D341Med (cell line): ENCODE data around the gene SYTL5.
"Not testable (repeated sequence)": the region's sequence is repeated elsewhere in the genome, so short reads cannot be mapped to it uniquely, and the experiment has no call there.

Experiments
- DNase-seq: peaks from one replicate; pipeline ENCODE4 v3.0.0; 2012; ENCODE audit warnings: low spot score

SYTL5 gene

GRCh38 chrX:38006291-38006690, at the start of gene SYTL5:
SYTL5 (plus strand) TSS chrX:38006553; CDS start chrX:38033890, 27,337 bp downstream.
- no peak for DNase-seq

DNA sequence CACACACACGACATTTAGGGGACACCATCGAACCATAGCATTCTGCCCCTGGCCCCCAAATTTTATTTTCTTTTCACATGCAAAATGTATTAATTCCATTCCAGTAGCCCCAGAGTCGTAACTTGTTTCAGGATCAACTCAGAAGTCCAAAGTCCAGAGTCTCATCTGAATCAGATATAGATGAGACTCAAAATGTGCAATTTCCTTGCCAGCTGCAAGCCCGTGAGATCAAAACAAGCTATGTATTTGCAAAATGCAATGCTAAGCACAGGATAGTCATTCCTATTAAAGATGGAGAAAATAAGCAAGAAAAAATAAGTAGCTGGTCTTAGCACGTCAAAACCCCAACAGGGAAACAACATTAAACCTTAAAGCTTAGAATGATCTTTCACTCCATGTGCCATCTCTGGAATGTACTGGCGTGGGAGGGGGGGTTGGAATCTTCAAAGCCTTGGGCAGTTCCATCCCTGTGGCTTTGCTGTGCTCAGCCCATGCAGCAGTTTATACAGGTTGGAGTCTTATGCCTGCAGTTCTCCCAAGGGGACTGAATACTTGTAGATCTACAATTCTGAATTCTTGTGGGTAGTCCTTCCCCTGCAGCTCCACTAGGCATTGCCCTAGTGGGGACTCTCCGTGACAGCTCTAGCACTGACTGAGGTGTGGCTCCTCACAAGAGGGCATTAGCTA, 47.7 kb upstream of the SYTL5 start:
- no peak for DNase-seq

DNA sequence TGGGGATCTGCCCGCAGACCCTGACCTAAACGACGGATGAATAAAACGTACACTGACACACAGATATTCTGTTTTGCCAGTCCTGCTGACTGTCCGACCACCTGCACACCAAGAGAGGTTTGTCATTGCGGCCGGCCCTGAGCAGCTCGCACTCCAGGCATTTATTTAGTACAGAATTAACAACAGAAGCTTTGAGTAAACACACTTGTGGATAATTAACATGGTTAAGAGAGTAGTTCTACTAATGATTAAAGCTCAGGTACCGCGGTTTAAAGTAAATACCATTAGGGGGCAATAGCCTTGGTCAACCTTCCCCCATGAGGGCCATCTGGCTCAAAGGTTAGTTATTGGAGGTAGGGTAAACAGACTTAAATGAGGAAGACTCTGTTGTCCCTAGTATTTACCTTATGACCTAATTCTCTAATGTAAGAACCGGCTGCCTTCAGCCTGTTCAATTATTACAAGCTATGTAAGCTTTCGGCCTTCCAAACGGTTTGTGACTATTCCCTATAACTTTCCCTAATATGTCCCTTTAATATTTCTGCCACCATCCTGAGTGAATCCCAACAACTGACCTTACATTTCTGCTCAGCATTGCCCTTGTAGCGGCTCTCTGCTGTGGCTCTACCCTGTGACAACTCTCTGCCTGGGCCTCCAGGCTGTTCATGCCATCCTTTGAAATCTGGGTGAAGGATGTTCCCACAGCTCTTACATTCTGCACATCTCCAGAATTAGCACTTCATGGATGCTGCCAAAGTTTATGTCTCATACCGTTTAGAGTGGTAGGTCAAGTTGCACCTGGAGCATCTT, 46.9 kb upstream of the SYTL5 start:
- no peak for DNase-seq

DNA sequence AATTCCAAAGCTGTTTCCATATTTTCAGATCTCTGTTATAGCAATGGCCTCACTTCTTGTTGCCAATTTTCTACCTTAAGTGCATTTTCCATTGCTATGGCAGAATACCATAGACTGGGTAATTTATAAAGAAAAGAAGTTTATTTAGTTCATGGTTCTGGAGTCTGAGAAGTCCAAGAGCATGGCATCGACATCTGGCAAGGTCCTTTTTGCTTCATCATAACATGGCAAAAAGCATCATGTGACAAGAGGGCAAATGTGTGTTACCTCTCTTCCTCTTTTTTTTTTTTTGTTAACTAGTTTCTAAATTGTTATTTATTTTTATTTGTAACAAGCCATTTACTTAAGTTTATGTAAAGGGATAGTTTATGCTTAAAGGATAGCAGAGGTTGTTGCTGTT, 45.2 kb upstream of the SYTL5 start:
- no peak for DNase-seq

DNA sequence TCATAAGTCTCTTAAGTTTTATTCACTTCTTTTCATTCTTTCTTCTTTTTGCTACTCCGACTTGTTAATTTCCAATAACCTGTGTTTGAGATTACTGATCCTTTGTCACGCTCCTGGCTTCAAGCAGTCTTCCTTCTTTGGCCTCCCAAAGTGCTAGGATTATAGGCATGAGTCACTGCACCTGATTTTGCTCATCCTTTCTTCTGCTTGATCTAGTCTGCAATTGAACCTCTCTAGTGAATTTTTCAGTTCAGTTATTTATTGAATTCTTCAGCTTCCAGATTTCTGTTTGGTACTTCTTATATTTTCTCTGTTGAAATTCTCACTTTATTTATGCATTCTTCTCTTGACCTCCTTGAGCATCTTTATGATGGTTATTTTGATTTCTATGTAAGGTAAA, 38.6 kb upstream of the SYTL5 start:
- no peak for DNase-seq

DNA sequence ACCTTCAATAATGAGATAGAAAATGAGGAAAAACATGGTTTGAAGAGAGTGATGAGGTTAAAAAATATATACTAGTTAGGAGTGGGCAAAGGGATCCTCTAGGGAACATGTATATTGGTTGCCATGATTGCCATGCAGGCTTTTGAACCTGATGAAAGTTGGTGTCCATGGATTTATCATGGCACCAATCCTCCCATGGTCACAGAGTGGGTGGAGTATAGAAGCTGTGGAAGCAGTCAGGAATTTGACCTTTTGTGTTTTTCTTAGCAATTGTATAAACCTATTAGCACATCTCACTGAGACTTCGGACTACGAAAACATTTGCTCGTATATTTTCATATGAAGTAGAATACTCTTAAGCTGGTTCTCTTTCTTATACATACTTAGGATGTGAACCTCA, 30.9 kb upstream of the SYTL5 start:
- no peak for DNase-seq

GRCh38 chrX:37976153-37976552, 30.2 kb upstream of the SYTL5 start:
- no peak for DNase-seq

GRCh38 chrX:37984880-37985279, 21.5 kb upstream of the SYTL5 start:
- DNase-seq = no peak

- no peak for DNase-seq
Measured at GRCh38 chrX:37986893-37987292, 19.5 kb upstream of the SYTL5 start.

DNA sequence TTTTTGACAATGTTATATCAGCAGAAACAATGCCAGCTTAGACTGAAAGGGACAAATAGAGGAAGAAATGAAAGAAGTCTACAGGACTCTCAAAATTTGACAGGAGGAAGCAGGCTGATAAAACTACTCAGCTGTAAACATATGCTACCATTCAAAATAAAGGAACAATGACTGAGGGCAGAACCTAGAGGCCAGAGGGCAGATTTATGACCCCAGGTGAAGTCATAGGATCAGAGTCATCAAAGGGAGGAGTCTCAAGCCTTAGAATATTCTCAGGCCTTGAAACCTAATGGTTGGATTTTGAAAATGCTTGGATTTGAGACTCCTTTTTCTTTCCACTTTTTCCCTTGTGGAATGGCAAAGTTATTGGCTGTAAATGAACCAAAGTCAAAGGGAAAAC, 17.0 kb upstream of the SYTL5 start:
- no peak for DNase-seq

- not testable (repeated sequence) for DNase-seq
Measured at GRCh38 chrX:37991303-37991702, 15.1 kb upstream of the SYTL5 start.

- DNase-seq = no peak
Measured at GRCh38 chrX:37993176-37993575, 13.2 kb upstream of the SYTL5 start.

- no peak for DNase-seq
Measured at GRCh38 chrX:37993837-37994619, 12.3 kb upstream of the SYTL5 start.

DNA sequence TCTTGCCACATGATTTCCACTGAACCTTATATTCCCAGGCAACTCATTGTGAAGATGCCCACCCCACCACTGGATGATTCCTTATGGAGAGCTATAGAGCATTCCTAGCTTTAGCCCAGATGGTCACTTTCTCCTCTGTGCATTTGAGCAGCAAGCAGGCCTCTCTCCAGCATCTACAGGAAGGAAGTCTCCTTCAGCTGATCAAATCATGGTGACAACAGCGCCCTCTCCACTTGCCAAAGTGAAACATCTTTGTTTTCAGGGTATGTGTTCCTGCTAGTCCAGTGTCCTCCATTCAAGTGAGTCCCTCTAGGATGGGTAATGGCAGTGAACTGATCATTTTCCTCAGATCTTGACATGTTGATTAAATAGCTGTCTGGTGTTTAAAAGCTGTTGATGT, 10.9 kb upstream of the SYTL5 start:
- no peak for DNase-seq

GRCh38 chrX:37997096-37997495, 9.3 kb upstream of the SYTL5 start:
- no peak for DNase-seq

DNA sequence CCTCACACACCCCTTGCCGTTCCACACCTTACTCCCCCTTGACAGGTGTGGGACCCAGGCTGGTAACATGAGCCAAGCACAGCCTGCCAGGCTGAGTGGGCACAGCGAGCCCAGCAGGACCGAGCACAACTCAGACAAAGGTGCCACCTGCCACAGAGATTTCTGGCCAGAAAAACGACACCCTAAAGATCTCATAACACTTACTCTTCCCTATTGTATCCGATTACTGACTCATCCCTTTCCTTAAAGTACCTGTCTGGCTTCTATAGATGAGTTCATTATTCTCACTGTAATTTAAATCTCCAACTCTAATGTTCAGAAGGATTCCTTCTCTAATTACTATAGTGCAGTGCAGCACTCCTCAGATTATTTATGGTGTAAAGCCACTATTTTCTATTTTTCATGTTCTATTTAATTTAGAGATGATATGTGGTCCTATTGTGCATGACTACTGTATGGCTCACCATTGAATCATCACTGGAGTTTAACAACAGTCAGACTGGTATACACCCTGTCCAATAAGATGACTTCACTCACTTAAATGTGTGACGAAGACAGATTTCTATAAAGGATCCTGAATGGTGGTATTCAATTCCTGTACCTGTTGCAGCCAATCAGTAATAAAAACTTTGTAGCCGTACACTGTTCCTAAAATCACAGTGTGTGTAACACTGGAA, 7.6 kb upstream of the SYTL5 start:
- DNase-seq = no peak

- DNase-seq = no peak
Measured at GRCh38 chrX:38000706-38001105, 5.6 kb upstream of the SYTL5 start.

DNA sequence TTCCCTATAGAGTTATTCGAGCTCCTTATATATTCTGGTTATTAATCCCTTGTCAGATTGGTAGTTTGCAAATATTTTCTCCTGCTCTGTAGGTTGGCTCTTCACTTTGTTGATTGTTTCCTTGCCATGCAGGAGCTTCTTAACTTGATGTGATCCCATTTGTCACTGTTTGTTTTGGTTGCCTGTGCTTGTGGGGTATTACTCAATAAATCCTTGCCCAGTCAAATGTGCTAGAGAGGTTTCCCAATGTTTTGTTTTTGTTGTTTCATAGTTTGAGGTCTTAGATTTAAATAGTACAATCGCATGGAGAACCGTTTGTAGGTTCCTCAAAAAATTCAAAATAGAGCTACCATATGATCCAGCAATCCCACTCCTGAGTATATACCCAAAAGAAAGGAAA, 2.3 kb upstream of the SYTL5 start:
- DNase-seq = no peak

DNA sequence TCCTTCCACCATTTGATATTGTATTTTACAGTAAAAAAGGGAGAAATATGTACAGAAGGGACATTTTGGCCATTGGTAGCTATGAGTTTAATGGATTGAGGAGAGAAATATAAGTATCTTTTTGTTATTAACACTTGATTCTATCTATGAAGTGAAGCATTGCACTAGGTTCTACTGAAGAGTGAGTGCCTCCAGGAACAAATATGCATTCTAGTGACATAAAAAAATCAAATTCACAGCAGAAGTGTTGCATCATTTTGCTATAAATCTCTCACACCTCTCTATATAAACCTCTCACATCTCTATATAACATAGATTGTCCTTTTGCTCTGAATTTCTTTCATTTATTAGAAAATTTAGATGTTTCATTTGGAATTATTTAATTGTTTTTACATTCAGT, 425 bp downstream of the SYTL5 start:
- DNase-seq = no peak

DNA sequence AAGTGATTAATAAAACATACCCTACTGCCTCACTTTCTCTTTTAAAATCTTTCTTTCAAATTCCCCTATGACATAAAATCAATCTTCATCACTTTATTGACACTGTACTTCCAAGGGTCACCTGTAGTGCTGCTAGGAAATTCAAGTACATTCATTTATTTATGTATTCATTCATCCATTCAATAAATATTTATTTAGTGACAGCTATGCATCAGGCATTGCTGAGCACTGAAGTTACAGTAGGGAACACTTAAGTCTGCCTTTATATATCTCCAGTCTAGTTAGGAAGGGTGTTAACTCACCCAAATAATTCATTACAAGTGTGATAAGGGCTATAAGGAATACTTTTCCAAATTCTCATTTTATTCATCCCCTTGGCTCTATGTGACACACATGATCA, 2.3 kb downstream of the SYTL5 start:
- no peak for DNase-seq

GRCh38 chrX:38009641-38010040, 3.3 kb downstream of the SYTL5 start:
- no peak for DNase-seq

- DNase-seq = no peak
Measured at GRCh38 chrX:38018766-38019425, 12.5 kb downstream of the SYTL5 start.
